MM.1S (cell line): ENCODE measurements around the gene RINL.

ENCODE experiments used
- CTCF ChIP-seq: fragments of 300-600 bp; sonication (generic); IDR thresholded peaks from 2 replicates; pipeline ENCODE4 v1.5.1; 2016; ENCODE audit warnings: antibody characterized with exemption, low read length, mixed read lengths
- EZH2 ChIP-seq: fragments of 300-600 bp; sonication (generic); optimal IDR thresholded peaks from 2 replicates; pipeline ENCODE3; 2017; ENCODE audit warnings: low read depth, mild to moderate bottlenecking, antibody characterized with exemption, low read length, mixed read lengths

DNA sequence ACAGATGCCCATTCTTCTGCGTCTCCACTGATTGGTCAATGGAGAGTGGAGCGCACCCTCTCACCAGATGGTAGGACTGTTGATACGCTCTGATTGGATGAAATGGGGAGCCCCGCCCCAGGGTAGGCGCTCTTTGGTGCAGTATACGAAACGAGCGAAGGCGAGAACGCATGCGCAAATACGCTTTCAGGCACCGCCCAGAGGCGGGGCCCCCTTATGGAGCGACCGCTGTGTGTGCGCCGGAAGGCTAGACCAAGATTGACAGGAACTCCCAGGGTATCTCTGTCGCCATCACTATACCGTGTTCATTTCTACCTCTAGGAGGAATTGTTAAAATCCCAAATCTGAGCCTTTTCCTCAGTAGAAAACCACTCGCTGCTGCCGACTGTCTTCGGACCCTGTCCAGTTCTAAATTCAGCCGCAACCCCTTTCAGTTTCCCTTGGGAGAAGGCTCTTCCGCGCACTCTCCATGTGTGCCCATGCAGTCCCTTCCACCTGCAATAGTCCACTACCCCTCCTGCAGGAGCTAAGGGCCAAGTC lies 27.6 kb downstream of the RINL start:
- TF ChIP-seq CTCF = no peak
- no peak for TF ChIP-seq EZH2
